ENCODE data around the gene RBM23. TPM values are rescaled to one million over a fixed set of nuclear protein-coding genes. Genes with fewer than 3 reads are reported as not detected.

RBM23 gene
- total and polyA plus RNA-seq, 2 of the 8 experiments (the other 6 are each of a cell fraction or from before 2014, with no cell fraction given): 41.2 to 43.3 TPM

DNA sequence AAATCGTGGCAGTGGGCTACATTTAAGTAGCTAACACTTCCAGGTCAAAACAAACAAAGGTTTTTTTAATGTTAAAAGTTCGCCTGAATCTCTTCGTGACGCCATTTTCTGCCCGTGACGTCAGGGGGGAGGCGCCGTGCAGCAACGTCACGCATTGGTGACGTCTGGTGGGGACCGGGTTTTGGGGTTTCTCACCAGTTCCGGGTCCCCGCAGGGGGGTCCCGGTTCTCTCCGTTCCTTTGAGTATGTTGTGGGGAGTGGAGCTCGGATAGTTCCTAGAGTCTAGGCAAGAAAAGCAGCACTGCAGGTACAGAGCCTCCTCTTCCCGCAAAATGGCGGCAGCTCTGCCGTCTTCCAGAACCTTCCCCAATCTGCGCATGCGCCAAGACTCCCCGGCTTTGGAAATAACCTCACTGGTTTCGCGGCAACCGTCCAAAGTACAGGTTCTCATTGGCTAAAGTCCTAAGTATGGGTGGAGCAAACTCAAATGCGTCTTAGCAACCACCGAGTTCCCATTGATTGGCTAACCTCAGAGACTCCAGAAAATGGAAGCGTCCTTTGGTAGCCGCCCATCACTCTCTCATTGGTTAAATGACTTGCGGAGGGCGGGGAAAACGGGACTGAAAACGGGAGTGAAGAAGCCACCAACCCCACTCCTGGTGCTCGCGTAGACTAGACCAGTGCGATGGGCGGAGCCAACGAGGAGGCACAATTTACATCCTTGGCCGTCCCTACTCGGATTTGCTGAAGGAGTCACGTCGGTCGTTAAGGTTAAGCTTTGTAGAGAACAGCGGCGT lies at the start of gene RBM23 (continued):
- TF ChIP-seq NRF1 (IDR thresholded peaks at IDR 0.05; ENCODE audit: low read depth, low read length): peak; percentile 86
